K562 (cell line): Measurements from ENCODE around the gene MFN1. TPM values are rescaled to one million over a fixed set of nuclear protein-coding genes. Genes with fewer than 3 reads are reported as not detected.

Experiments used
- CTBP1 ChIP-seq: fragments of 450-650 bp; IDR thresholded peaks from 2 replicates; pipeline ENCODE4 v1.6.1; 2016; ENCODE audit warnings: borderline replicate concordance
- FOXK1 ChIP-seq: sonication (generic); formaldehyde crosslinking; IDR thresholded peaks from 2 replicates; pipeline ENCODE4 v1.8.0; 2022; ENCODE audit warnings: missing genetic modification reagents, mild to moderate bottlenecking, borderline replicate concordance
- SIRT6 ChIP-seq: IDR thresholded peaks from one replicate; pipeline ENCODE4 v1.6.1; 2012; ENCODE audit warnings: low read depth, mild to moderate bottlenecking, control low read depth, inconsistent platforms, low read length, moderate library complexity
- SRSF3 ChIP-seq: fragments of 200-400 bp; formaldehyde crosslinking; IDR thresholded peaks from 2 replicates; pipeline ENCODE4 v1.6.1; 2016; ENCODE audit warnings: mild to moderate bottlenecking, low read length, moderate library complexity; ENCODE audit not compliant: insufficient read depth
- ZEB2 ChIP-seq: fragments of 450-650 bp; IDR thresholded peaks from 2 replicates; pipeline ENCODE4 v1.6.1; 2016
- ZNF41 ChIP-seq: fragments of 250-450 bp; sonication (Bioruptor Pico); conservative IDR thresholded peaks from 2 replicates; pipeline ENCODE4 v1.4.0; 2020; ENCODE audit warnings: mild to moderate bottlenecking
- ZNF644 ChIP-seq: fragments of 200-800 bp; sonication (Bioruptor generic); IDR thresholded peaks from 2 replicates; pipeline ENCODE4 v1.6.1; 2016; ENCODE audit warnings: low read depth, missing genetic modification characterization, missing compliant biosample characterization
- polyA plus RNA-seq, 8 experiments: library from polyadenylated mRNA; depleted of rRNA in 4 of 8; stranded (reverse) in 5 of 8; unstranded in 3 of 8; fragments of >200 nt; fragmentation: Nextera tagmentation in 2 of 8; fragmentation: Illumina TruSeq in 1 of 8; extraction: Ambion mirVana in 2 of 8; extraction: Trizol in 1 of 8; gene quantifications; 2 replicates each; pipeline versions ENCODE4 v1.2.1 to v1.2.3, GENCODE V29; 2011 to 2014; ENCODE audit warnings: inconsistent platforms in 1 of 8, missing spikeins in 1 of 8
- total RNA-seq, 7 experiments: library from RNA; depleted of rRNA in 6 of 7; stranded (reverse); fragments of >200 nt in 6 of 7; fragmentation: Illumina TruSeq in 2 of 7; extraction: Trizol in 2 of 7; gene quantifications; 2 replicates each; pipeline versions ENCODE4 v1.2.1 to v1.2.3, GENCODE V29; 2011 to 2021; ENCODE audit warnings: low replicate concordance in 1 of 7
- TF ChIP-seq, protein P1 (sequence below): fragments of 450-650 bp; IDR thresholded peaks from 2 replicates; pipeline ENCODE4 v1.6.1; 2016; ENCODE audit warnings: mild to moderate bottlenecking, moderate library complexity
- TF ChIP-seq, protein P2 (sequence below): sonication (generic); formaldehyde crosslinking; IDR thresholded peaks from 2 replicates; pipeline ENCODE4 v1.8.0; 2022; ENCODE audit warnings: mild to moderate bottlenecking, missing genetic modification reagents
- TF ChIP-seq, protein P3 (sequence below): sonication (generic); formaldehyde crosslinking; IDR thresholded peaks from 2 replicates; pipeline ENCODE4 v1.8.1; 2023; ENCODE audit warnings: mild to moderate bottlenecking, missing genetic modification reagents

The MFN1 gene
- total and polyA plus RNA-seq, 9 of the 15 experiments (the other 6 are each of a cell fraction or from before 2014, with no cell fraction given), result 10.5 to 42.7 (median 22.6) TPM

DNA sequence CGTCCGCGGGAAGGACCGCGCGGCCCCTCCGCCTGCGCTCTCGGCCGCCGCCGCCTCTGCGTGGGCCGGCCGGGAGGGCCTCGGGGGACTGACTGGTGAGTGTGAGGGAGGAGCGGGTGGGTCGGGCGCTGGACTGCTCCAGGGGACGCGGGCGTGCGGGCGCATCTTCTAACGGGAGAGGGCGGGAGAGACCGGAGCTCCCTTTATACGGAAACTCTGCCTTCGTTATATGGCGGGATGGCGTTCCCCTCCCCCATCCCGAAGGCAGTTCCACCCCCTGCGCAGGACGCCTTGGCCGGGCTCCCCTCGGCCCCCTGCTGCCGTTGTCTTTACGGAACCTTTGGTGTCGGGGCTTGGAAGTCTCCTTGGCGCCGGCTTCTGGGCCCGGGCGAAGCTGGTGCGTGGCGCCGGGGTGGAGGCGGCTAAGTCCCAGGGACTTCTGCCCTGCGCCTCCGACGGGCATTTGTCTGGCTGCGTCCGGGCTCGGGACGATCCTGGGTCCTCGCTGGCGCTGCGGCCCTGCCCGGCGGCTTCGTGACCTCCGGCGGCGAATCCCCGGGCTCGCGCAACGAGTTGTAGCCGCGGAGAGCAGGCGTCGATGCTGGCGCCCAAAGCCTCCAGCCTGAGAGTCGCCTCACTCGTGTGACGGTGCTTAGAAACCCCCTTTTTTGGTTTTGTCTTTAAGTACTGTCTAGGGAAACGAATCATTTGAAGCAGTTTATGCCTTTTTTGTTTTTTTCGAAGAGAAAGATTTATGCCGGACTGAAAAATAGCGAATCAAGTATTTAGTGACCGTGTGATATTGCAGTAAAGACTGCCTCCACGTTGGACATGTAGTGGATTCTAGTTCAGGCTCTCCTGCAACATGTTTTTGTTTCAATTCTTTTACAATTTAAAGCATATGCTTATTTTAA, 24.1 kb upstream of the MFN1 start (continued):
- TF ChIP-seq, protein P1, sequence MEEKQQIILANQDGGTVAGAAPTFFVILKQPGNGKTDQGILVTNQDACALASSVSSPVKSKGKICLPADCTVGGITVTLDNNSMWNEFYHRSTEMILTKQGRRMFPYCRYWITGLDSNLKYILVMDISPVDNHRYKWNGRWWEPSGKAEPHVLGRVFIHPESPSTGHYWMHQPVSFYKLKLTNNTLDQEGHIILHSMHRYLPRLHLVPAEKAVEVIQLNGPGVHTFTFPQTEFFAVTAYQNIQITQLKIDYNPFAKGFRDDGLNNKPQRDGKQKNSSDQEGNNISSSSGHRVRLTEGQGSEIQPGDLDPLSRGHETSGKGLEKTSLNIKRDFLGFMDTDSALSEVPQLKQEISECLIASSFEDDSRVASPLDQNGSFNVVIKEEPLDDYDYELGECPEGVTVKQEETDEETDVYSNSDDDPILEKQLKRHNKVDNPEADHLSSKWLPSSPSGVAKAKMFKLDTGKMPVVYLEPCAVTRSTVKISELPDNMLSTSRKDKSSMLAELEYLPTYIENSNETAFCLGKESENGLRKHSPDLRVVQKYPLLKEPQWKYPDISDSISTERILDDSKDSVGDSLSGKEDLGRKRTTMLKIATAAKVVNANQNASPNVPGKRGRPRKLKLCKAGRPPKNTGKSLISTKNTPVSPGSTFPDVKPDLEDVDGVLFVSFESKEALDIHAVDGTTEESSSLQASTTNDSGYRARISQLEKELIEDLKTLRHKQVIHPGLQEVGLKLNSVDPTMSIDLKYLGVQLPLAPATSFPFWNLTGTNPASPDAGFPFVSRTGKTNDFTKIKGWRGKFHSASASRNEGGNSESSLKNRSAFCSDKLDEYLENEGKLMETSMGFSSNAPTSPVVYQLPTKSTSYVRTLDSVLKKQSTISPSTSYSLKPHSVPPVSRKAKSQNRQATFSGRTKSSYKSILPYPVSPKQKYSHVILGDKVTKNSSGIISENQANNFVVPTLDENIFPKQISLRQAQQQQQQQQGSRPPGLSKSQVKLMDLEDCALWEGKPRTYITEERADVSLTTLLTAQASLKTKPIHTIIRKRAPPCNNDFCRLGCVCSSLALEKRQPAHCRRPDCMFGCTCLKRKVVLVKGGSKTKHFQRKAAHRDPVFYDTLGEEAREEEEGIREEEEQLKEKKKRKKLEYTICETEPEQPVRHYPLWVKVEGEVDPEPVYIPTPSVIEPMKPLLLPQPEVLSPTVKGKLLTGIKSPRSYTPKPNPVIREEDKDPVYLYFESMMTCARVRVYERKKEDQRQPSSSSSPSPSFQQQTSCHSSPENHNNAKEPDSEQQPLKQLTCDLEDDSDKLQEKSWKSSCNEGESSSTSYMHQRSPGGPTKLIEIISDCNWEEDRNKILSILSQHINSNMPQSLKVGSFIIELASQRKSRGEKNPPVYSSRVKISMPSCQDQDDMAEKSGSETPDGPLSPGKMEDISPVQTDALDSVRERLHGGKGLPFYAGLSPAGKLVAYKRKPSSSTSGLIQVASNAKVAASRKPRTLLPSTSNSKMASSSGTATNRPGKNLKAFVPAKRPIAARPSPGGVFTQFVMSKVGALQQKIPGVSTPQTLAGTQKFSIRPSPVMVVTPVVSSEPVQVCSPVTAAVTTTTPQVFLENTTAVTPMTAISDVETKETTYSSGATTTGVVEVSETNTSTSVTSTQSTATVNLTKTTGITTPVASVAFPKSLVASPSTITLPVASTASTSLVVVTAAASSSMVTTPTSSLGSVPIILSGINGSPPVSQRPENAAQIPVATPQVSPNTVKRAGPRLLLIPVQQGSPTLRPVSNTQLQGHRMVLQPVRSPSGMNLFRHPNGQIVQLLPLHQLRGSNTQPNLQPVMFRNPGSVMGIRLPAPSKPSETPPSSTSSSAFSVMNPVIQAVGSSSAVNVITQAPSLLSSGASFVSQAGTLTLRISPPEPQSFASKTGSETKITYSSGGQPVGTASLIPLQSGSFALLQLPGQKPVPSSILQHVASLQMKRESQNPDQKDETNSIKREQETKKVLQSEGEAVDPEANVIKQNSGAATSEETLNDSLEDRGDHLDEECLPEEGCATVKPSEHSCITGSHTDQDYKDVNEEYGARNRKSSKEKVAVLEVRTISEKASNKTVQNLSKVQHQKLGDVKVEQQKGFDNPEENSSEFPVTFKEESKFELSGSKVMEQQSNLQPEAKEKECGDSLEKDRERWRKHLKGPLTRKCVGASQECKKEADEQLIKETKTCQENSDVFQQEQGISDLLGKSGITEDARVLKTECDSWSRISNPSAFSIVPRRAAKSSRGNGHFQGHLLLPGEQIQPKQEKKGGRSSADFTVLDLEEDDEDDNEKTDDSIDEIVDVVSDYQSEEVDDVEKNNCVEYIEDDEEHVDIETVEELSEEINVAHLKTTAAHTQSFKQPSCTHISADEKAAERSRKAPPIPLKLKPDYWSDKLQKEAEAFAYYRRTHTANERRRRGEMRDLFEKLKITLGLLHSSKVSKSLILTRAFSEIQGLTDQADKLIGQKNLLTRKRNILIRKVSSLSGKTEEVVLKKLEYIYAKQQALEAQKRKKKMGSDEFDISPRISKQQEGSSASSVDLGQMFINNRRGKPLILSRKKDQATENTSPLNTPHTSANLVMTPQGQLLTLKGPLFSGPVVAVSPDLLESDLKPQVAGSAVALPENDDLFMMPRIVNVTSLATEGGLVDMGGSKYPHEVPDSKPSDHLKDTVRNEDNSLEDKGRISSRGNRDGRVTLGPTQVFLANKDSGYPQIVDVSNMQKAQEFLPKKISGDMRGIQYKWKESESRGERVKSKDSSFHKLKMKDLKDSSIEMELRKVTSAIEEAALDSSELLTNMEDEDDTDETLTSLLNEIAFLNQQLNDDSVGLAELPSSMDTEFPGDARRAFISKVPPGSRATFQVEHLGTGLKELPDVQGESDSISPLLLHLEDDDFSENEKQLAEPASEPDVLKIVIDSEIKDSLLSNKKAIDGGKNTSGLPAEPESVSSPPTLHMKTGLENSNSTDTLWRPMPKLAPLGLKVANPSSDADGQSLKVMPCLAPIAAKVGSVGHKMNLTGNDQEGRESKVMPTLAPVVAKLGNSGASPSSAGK, result peak; percentile 49; the same call in 1 of the 2 replicates
- no peak for TF ChIP-seq SIRT6
- TF ChIP-seq ZNF644 (tag), result no peak
- TF ChIP-seq ZNF41 (CRISPR knock-in tag), result no peak
- TF ChIP-seq, protein P2, sequence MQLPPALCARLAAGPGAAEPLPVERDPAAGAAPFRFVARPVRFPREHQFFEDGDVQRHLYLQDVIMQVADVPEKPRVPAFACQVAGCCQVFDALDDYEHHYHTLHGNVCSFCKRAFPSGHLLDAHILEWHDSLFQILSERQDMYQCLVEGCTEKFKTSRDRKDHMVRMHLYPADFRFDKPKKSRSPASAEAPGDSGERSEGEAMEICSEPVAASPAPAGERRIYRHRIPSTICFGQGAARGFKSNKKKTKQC (CRISPR knock-in tag), result peak; percentile 89; the same call in 1 of the 2 replicates
- TF ChIP-seq FOXK1 (CRISPR knock-in tag), result peak; percentile 55; the same call in 1 of the 2 replicates
- no peak for TF ChIP-seq ZEB2
- TF ChIP-seq, protein P3, sequence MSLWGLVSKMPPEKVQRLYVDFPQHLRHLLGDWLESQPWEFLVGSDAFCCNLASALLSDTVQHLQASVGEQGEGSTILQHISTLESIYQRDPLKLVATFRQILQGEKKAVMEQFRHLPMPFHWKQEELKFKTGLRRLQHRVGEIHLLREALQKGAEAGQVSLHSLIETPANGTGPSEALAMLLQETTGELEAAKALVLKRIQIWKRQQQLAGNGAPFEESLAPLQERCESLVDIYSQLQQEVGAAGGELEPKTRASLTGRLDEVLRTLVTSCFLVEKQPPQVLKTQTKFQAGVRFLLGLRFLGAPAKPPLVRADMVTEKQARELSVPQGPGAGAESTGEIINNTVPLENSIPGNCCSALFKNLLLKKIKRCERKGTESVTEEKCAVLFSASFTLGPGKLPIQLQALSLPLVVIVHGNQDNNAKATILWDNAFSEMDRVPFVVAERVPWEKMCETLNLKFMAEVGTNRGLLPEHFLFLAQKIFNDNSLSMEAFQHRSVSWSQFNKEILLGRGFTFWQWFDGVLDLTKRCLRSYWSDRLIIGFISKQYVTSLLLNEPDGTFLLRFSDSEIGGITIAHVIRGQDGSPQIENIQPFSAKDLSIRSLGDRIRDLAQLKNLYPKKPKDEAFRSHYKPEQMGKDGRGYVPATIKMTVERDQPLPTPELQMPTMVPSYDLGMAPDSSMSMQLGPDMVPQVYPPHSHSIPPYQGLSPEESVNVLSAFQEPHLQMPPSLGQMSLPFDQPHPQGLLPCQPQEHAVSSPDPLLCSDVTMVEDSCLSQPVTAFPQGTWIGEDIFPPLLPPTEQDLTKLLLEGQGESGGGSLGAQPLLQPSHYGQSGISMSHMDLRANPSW (CRISPR knock-in tag), result 0 out of 2 replicates have a peak, but pooled peaks have one; percentile 37
- 0 out of 2 replicates have a peak, but pooled peaks have one; percentile 4 for TF ChIP-seq CTBP1
- TF ChIP-seq SRSF3, result 0 out of 2 replicates have a peak, but pooled peaks have one; percentile 51
